ENCODE measurements around the gene ZNF334.

The ZNF334 gene

GRCh38 chr20:46512943-46513844 is at the start of gene ZNF334:
Gene ZNF334, minus strand, starts transcription at chr20:46513559. Its CDS starts 1,457 bp downstream, at chr20:46512102.
- no peak for DNase-seq (ENCODE audit: low read depth in 1 of 2, low spot score in 1 of 2)
- no peak for TF ChIP-seq JUND (IDR thresholded peaks at IDR 0.05; ENCODE audit: low read depth)
- in situ Hi-C loops (cut with HindIII; ENCODE audit: low pct_unique_long_range_greater_than_20kb, low sequenced_read_pairs), result no loop called here

DNA sequence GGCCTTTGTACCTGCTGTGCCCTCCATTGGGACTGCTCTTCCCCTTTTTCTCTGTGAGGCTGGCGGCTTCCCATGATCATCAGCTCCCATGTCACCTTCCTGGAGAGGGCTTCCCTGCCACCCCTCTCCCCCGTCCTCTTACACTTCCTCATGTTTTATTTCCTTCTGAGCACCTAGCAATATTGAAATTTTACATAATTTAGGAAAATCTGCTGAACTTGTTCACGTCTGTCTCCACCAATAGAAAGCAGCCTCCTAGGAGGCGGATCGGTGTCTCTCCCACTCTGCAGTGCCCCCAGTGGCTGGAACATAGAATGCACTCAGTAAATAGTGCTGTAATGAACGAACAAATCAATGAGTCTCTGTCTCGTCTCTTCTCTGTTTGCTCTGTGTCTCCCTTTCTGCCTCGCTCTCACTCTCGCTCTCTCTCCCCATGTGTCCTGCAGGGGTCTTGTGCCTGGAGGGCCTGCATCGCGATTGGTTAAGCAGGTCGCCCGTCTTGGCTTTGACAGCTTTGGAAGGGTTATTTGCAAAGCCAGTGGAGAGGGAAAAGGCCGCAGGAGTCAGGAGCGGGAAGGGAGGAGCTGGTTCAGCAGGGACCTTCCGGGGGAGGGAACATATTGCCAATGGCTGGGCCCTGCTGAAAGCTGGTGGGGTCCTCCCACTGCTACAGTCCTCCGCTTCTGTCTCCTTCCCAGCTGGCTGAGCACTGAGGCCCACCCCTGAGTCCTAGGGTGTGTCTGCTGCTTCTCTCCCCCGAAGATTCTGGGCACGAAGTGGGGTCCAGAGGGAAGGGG is 49.2 kb upstream of the ZNF334 start:
- in situ Hi-C loops (cut with HindIII; ENCODE audit: low pct_unique_long_range_greater_than_20kb, low sequenced_read_pairs), result no loop called here
- no peak for TF ChIP-seq JUND (IDR thresholded peaks at IDR 0.05; ENCODE audit: low read depth)
- peak; percentile 84 to 87 for DNase-seq (ENCODE audit: low read depth in 1 of 2, low spot score in 1 of 2)

GRCh38 chr20:46562009-46562372 is 48.6 kb upstream of the ZNF334 start:
- in situ Hi-C loops (cut with HindIII; ENCODE audit: low pct_unique_long_range_greater_than_20kb, low sequenced_read_pairs), result no loop called here

GRCh38 chr20:46559685-46560440 is 46.5 kb upstream of the ZNF334 start:
- DNase-seq (ENCODE audit: low read depth in 1 of 2, low spot score in 1 of 2), result peak in 1 of 2 experiments; percentile 45
- in situ Hi-C loops (cut with HindIII; ENCODE audit: low pct_unique_long_range_greater_than_20kb, low sequenced_read_pairs), result no loop called here
- no peak for TF ChIP-seq JUND (IDR thresholded peaks at IDR 0.05; ENCODE audit: low read depth)

More at GRCh38 chr20:46562009-46562372, 48.6 kb upstream of the ZNF334 start:
- DNase-seq (ENCODE audit: low read depth in 1 of 2, low spot score in 1 of 2), result no peak
- no peak for TF ChIP-seq JUND (IDR thresholded peaks at IDR 0.05; ENCODE audit: low read depth)

DNA sequence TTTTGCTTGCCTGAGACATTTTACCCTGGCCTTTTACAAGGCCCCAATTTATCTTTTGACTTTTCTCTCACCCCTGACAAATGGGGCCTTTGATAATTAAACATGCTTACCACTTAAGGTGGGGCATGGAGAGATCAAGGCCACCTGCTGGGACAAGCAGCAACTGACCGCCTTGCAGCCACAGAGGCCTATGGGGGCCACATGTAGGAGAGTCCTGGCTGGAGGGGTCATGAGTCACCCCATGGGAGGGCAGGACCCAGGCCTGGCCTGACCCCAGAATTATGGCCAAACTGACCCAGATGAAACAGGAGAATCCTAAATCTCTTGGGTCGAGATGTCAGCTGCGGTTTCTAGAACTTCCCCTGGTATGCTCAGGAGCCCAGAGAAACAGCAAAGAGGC is 45.6 kb upstream of the ZNF334 start:
- in situ Hi-C loops (cut with HindIII; ENCODE audit: low pct_unique_long_range_greater_than_20kb, low sequenced_read_pairs), result no loop called here
- no peak for TF ChIP-seq JUND (IDR thresholded peaks at IDR 0.05; ENCODE audit: low read depth)
- no peak for DNase-seq (ENCODE audit: low read depth in 1 of 2, low spot score in 1 of 2)

DNA sequence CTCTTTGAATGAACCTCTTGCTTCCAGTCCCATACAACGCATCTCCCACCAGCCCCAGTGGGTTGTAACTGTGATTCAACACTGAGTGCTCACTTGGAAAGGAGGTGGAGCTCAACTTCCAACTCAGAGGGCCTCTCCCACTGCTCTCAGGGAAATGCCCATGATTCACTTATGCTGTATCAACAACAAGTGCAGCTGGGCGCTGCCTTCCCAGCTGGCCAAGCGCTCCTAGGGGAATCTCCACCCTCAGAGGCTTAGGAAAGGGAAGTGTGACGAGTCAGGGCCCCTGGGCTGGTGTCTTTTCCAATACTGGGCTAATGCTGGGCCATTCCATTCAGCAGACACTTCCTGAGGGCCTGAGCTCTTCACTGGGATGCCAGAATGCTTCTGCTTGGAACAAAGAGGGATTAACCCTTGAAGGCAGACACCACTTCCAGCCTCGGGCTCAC is 45.2 kb upstream of the ZNF334 start:
- in situ Hi-C loops (cut with HindIII; ENCODE audit: low pct_unique_long_range_greater_than_20kb, low sequenced_read_pairs), result no loop called here
- TF ChIP-seq JUND (IDR thresholded peaks at IDR 0.05; ENCODE audit: low read depth), result no peak
- no peak for DNase-seq (ENCODE audit: low read depth in 1 of 2, low spot score in 1 of 2)

DNA sequence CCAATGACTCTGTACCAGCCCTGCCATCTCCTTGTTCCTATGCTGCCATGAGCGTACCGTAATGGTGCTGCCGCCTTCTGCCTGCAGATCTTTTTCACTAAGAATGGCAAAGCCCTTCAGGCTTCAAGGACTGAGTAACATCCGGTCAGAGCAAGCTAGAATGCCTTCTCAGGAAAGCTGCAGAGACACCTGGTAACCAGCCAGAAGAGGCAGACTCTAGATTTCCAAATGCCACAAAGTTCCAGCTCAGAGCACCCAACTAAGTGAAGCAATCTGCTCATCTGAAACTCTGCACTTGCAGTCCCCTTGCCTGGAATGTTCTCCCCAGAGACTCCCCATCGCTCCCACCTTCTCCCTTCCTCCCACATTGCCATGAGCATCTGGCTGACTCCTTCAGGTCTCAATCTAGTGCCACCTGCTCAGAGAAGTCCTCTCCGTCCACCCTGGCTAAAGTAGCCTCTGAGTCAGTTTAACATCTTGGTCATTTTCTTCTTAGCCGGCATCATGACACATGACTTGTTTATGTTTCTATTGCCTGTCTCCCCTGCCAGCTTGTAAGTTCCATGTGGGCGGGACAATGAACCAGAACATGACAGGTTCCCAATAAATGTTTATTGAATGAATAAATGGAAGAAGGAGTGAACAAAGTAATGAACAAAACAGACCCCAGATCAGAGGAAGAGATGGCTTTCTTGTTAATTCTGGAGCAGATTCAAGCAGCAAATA is 44.0 kb upstream of the ZNF334 start:
- in situ Hi-C loops (cut with HindIII; ENCODE audit: low pct_unique_long_range_greater_than_20kb, low sequenced_read_pairs), result no loop called here
- DNase-seq (ENCODE audit: low read depth in 1 of 2, low spot score in 1 of 2), result no peak
- no peak for TF ChIP-seq JUND (IDR thresholded peaks at IDR 0.05; ENCODE audit: low read depth)

GRCh38 chr20:46555370-46555956 is 42.1 kb upstream of the ZNF334 start:
- no peak for DNase-seq (ENCODE audit: low read depth in 1 of 2, low spot score in 1 of 2)
- TF ChIP-seq JUND (IDR thresholded peaks at IDR 0.05; ENCODE audit: low read depth), result no peak
- in situ Hi-C loops (cut with HindIII; ENCODE audit: low pct_unique_long_range_greater_than_20kb, low sequenced_read_pairs), result no loop called here

DNA sequence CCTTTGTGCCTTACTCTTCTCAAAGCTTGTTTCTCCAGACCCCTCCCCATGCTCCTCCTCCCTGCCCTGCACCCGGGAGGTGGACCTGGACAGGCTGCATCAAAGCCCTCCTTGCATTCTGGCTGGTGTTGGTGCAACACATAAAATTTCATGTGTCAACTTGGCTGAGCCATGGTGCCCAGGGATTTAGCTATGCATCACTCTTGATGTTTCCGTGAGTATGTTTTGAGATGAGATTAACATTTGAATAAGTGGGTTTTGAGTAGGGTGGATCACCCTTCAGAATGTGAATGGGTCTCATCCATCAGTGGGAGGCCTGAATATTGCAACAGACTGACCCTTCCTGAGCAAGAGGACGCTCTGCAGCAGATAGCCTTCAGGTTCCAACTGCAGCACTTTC is 41.5 kb upstream of the ZNF334 start:
- in situ Hi-C loops (cut with HindIII; ENCODE audit: low pct_unique_long_range_greater_than_20kb, low sequenced_read_pairs), result no loop called here
- TF ChIP-seq JUND (IDR thresholded peaks at IDR 0.05; ENCODE audit: low read depth), result no peak
- DNase-seq (ENCODE audit: low read depth in 1 of 2, low spot score in 1 of 2), result no peak

- DNase-seq (ENCODE audit: low read depth in 1 of 2, low spot score in 1 of 2), result no peak
- no peak for TF ChIP-seq JUND (IDR thresholded peaks at IDR 0.05; ENCODE audit: low read depth)
- in situ Hi-C loops (cut with HindIII; ENCODE audit: low pct_unique_long_range_greater_than_20kb, low sequenced_read_pairs), result no loop called here
Measured at GRCh38 chr20:46553926-46554325, 40.6 kb upstream of the ZNF334 start.
